GM19239 (cell line): ENCODE measurements around the gene ZC3H14.

Experiments
- DNase-seq: peaks from one replicate; pipeline ENCODE4 v3.0.0; 2011; ENCODE audit warnings: low spot score; ENCODE audit not compliant: insufficient read length
- FAIRE-seq: peaks from 2 replicates; lab custom pipeline; 2011; peaks lifted over from hg19 to GRCh38; lab: Jason Lieb, UNC

ZC3H14 gene

DNA sequence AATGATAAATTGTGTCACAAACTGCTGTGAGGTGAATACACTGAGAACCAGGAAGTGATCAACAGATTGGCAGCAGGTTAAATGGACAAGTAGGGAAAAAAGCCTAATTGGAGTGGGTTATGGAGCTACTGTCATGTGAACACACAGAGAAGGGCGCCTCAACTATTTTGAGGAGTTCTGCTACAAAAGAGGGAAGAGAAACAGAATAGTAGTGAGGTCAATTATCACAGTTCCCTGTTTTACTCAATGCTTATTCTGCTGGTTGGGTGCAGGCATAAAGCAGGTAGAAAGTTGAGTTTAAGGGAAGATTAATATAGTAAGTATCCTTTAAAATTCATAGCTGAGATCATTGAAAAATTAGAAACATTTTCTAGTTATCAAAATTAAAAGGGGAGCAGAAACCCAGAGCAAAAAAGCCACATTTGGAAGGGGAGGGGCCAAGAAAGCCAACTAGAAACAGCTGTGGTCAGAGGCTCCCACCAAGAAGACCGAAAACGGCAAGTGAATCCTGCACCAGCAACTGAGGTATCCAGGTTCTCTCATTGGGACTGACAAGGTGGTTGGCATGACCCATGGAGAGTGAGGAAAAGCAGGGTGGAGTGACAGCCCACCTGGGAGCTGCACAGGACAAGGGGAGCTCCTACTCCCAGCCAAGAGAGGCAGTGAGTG, 105.7 kb downstream of the ZC3H14 start:
- FAIRE-seq: peak; percentile 82
- DNase-seq: no peak

- DNase-seq: no peak
- FAIRE-seq: no peak
These were observed 106.5 kb downstream of the ZC3H14 start for GRCh38 chr14:88669346-88669745.
